MM.1S (cell line): ENCODE measurements around the gene KIF16B.

ENCODE experiments used
- EZH2 ChIP-seq: fragments of 300-600 bp; sonication (generic); optimal IDR thresholded peaks from 2 replicates; pipeline ENCODE3; 2017; ENCODE audit warnings: low read depth, mild to moderate bottlenecking, antibody characterized with exemption, low read length, mixed read lengths
- TF ChIP-seq, protein P1 (sequence below): fragments of 300-600 bp; sonication (generic); IDR thresholded peaks from 2 replicates; pipeline ENCODE4 v1.5.1; 2016; ENCODE audit warnings: antibody characterized with exemption, low read length, mixed read lengths

DNA sequence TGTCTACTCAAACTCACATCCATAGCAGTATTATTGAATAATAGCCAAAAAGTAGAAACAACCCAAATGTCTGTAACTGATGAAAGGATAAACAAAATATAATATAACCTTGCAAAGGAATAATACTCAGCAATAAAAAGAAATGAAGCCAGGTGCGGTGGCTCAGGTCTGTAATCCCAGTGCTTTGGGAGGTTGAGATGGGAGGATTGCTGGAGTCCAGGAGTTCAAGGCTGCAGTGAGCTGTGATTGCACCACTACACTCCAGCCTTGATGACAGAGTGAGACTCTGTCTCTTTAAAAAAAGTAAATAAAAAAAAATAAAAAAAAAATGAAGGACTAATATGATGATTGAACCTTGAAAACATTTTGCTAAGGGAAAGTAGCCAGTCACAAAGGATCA lies 22.1 kb upstream of the KIF16B start:
- TF ChIP-seq, protein P1, sequence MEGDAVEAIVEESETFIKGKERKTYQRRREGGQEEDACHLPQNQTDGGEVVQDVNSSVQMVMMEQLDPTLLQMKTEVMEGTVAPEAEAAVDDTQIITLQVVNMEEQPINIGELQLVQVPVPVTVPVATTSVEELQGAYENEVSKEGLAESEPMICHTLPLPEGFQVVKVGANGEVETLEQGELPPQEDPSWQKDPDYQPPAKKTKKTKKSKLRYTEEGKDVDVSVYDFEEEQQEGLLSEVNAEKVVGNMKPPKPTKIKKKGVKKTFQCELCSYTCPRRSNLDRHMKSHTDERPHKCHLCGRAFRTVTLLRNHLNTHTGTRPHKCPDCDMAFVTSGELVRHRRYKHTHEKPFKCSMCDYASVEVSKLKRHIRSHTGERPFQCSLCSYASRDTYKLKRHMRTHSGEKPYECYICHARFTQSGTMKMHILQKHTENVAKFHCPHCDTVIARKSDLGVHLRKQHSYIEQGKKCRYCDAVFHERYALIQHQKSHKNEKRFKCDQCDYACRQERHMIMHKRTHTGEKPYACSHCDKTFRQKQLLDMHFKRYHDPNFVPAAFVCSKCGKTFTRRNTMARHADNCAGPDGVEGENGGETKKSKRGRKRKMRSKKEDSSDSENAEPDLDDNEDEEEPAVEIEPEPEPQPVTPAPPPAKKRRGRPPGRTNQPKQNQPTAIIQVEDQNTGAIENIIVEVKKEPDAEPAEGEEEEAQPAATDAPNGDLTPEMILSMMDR: no peak
- no peak for TF ChIP-seq EZH2
